GM23338 (cell line): ENCODE data around the gene NLK. TPM values are rescaled to one million over a fixed set of nuclear protein-coding genes. Genes with fewer than 3 reads are reported as not detected.
A peak's percentile ranks its signal among the peaks of the same experiment; 100 is the strongest.

ENCODE experiments used
- ATAC-seq: fragments of 200-7000 bp; cut with Tn5 transposase; 3 replicates; pipeline ENCODE4 v1.9.1; 2020
- DNase-seq: peaks from one replicate; pipeline ENCODE4 v3.0.0-alpha.2; 2015; ENCODE audit warnings: low spot score
- H2AFZ ChIP-seq: fragments of 200-600 bp; sonication (generic); 2 replicates; pipeline ENCODE4 v1.8.0; 2016; ENCODE audit warnings: antibody characterized with exemption, mild to moderate bottlenecking, moderate library complexity
- H3F3A ChIP-seq: fragments of 200-600 bp; sonication (generic); replicated peaks from 2 replicates; pipeline ENCODE4 v1.8.0; 2017; ENCODE audit warnings: antibody characterized with exemption, mixed run types, low read depth
- H3K27ac ChIP-seq: fragments of 200-600 bp; sonication (generic); 2 replicates; pipeline ENCODE4 v1.6.1; 2016; ENCODE audit warnings: low read depth
- H3K27me3 ChIP-seq: fragments of 200-600 bp; sonication (generic); 2 replicates; pipeline ENCODE4 v1.8.0; 2016; ENCODE audit warnings: mild to moderate bottlenecking, mixed run types, moderate library complexity; ENCODE audit not compliant: insufficient read depth
- H3K36me3 ChIP-seq: fragments of 200-600 bp; sonication (generic); 2 replicates; pipeline ENCODE4 v1.8.0; 2016; ENCODE audit warnings: mild to moderate bottlenecking; ENCODE audit not compliant: insufficient read depth
- H3K4me1 ChIP-seq: fragments of 200-600 bp; sonication (generic); 2 replicates; pipeline ENCODE4 v1.8.0; 2016; ENCODE audit warnings: mild to moderate bottlenecking, moderate library complexity; ENCODE audit not compliant: insufficient read depth
- H3K4me2 ChIP-seq: fragments of 200-600 bp; sonication (generic); 2 replicates; pipeline ENCODE4 v1.7.1; 2017; ENCODE audit warnings: mixed run types
- H3K4me3 ChIP-seq: fragments of 200-600 bp; sonication (generic); 2 replicates; pipeline ENCODE4 v1.6.1; 2016; ENCODE audit warnings: mixed run types
- H3K79me2 ChIP-seq: fragments of 200-600 bp; sonication (generic); replicated peaks from 2 replicates; pipeline ENCODE4 v1.8.0; 2017; ENCODE audit warnings: mild to moderate bottlenecking; ENCODE audit not compliant: insufficient read depth
- H3K9me2 ChIP-seq: fragments of 200-600 bp; sonication (generic); 2 replicates; pipeline ENCODE4 v1.8.0; 2017; ENCODE audit not compliant: insufficient read depth
- H4K20me1 ChIP-seq: fragments of 200-600 bp; sonication (generic); replicated peaks from 2 replicates; pipeline ENCODE4 v1.8.0; 2017; ENCODE audit warnings: mild to moderate bottlenecking; ENCODE audit not compliant: insufficient read depth
- H3K27ac Mint-ChIP-seq: 2 replicates; pipeline ENCODE4 v1.8.0; 2020; ENCODE audit warnings: inconsistent platforms, mild to moderate bottlenecking, moderate library complexity, mixed read lengths
- H3K27me3 Mint-ChIP-seq: 3 replicates; pipeline ENCODE4 v1.8.0; 2022; ENCODE audit warnings: low read depth, mild to moderate bottlenecking, moderate library complexity, mixed read lengths, inconsistent platforms; ENCODE audit not compliant: insufficient read depth, poor library complexity
- H3K36me3 Mint-ChIP-seq: 3 replicates; pipeline ENCODE4 v1.8.0; 2021; ENCODE audit warnings: low read depth, mild to moderate bottlenecking, inconsistent platforms, moderate library complexity, mixed read lengths
- H3K4me1 Mint-ChIP-seq: 3 replicates; pipeline ENCODE4 v1.8.0; 2020; ENCODE audit warnings: mild to moderate bottlenecking, inconsistent platforms, mixed read lengths
- H3K4me3 Mint-ChIP-seq: 3 replicates; pipeline ENCODE4 v1.8.0; 2021; ENCODE audit warnings: moderate library complexity, mild to moderate bottlenecking, inconsistent platforms, mixed read lengths
- H3K9me3 Mint-ChIP-seq: 3 replicates; pipeline ENCODE4 v1.8.0; 2020; ENCODE audit warnings: moderate library complexity, mild to moderate bottlenecking, inconsistent platforms, mixed read lengths
- CREB1 ChIP-seq: fragments of 250-450 bp; sonication (Bioruptor Pico); IDR thresholded peaks from 2 replicates; pipeline ENCODE4 v1.5.0; 2020; ENCODE audit warnings: low read depth, mild to moderate bottlenecking, moderate library complexity
- CTCF ChIP-seq, 2 experiments: fragments of 200-600 bp in 1 of 2; sonication (generic) in 1 of 2; conservative IDR thresholded peaks; 2 replicates each; pipeline versions ENCODE4 v1.5.1 to v1.6.1; 2016 to 2017; ENCODE audit warnings: antibody characterized with exemption in 2 of 2, low read depth in 2 of 2, mild to moderate bottlenecking in 2 of 2, moderate library complexity in 1 of 2
- ETS1 ChIP-seq: IDR thresholded peaks from 2 replicates; pipeline ENCODE4 v1.6.1; 2016; ENCODE audit warnings: antibody characterized with exemption
- EZH2 ChIP-seq: fragments of 200-600 bp; sonication (generic); IDR thresholded peaks from one replicate; pipeline ENCODE4 v1.8.0; 2017; ENCODE audit warnings: antibody characterized with exemption, mild to moderate bottlenecking, low read depth; ENCODE audit not compliant: unreplicated experiment
- JUNB ChIP-seq: IDR thresholded peaks from one replicate; pipeline ENCODE4 v1.6.1; 2016; ENCODE audit warnings: antibody characterized with exemption; ENCODE audit not compliant: unreplicated experiment
- NANOG ChIP-seq: IDR thresholded peaks from 2 replicates; pipeline ENCODE4 v1.6.1; 2016; ENCODE audit warnings: antibody characterized with exemption, borderline replicate concordance
- POLR2AphosphoS5 ChIP-seq: IDR thresholded peaks from 2 replicates; pipeline ENCODE4 v1.6.1; 2016; ENCODE audit warnings: antibody characterized with exemption, low read depth
- REST ChIP-seq: IDR thresholded peaks from one replicate; pipeline ENCODE4 v1.6.1; 2018; ENCODE audit warnings: antibody characterized with exemption; ENCODE audit not compliant: unreplicated experiment
- STAT1 ChIP-seq: IDR thresholded peaks from one replicate; pipeline ENCODE4 v1.6.1; 2016; ENCODE audit warnings: antibody characterized with exemption; ENCODE audit not compliant: unreplicated experiment
- ZNF462 ChIP-seq: fragments of 250-450 bp; sonication (Bioruptor Pico); IDR thresholded peaks from 2 replicates; pipeline ENCODE4 v1.5.0; 2020; ENCODE audit warnings: mild to moderate bottlenecking, moderate library complexity
- polyA plus RNA-seq: library from polyadenylated mRNA; unstranded; fragments of >200 nt; fragmentation: Nextera tagmentation; extraction: Ambion mirVana; gene quantifications from 2 replicates; pipeline ENCODE4 v1.2.1, GENCODE V29; 2016
- total RNA-seq: library from RNA; depleted of rRNA; stranded (reverse); fragments of >200 nt; shearing (Covaris generic); gene quantifications from 2 replicates; pipeline ENCODE4 v1.2.3, GENCODE V29; 2014

NLK gene
- total and polyA plus RNA-seq, 2 experiments from 2014 or later: 34.7 to 78.5 TPM

GRCh38 chr17:28117304-28117703 is 74.8 kb downstream of the NLK start (continued):
- TF ChIP-seq ZNF462 (CRISPR knock-in tag) (no peak), JUNB (no peak), CTCF (conservative IDR thresholded peaks at IDR 0.05; ENCODE audit: low read depth in 2 of 2) (no peak), CREB1 (no peak), POLR2AphosphoS5 (no peak), STAT1 (no peak), NANOG (no peak)

- Mint-ChIP-seq H3K9me3 (no peaks in the 10 kb centered on the region), H3K4me1 (peaks cover 46% of the 10 kb centered on the region), H3K4me3 (no peak overlapping the region), H3K27ac (peak overlapping the region; percentile 76), H3K27me3 (peaks cover 2% of the 10 kb centered on the region), H3K36me3 (peaks cover 5% of the 10 kb centered on the region; the same call in 1 of the 3 replicates)
- Histone ChIP-seq H3K9me2 (no peaks in the 10 kb centered on the region), H3K4me2 (no peak overlapping the region), H3K4me3 (no peak overlapping the region), H3K36me3 (peaks cover 2% of the 10 kb centered on the region; the same call in 1 of the 2 replicates), H3K79me2 (peaks cover 70% of the 10 kb centered on the region), H3K27ac (no peak overlapping the region; the same call in 1 of the 2 replicates), H2AFZ (no peak overlapping the region), H3K4me1 (peaks cover 46% of the 10 kb centered on the region), H3K27me3 (no peaks in the 10 kb centered on the region), H3F3A (no peaks in the 10 kb centered on the region), H4K20me1 (no peaks in the 10 kb centered on the region; the same call in 1 of the 2 replicates)
- DNase-seq: no peak
- no peak for ATAC-seq
- TF ChIP-seq POLR2AphosphoS5 (no peak), STAT1 (no peak), REST (no peak), EZH2 (no peak), NANOG (no peak), CREB1 (no peak), CTCF (conservative IDR thresholded peaks at IDR 0.05; ENCODE audit: low read depth in 2 of 2) (no peak), ETS1 (no peak)
These were observed 75.9 kb downstream of the NLK start for GRCh38 chr17:28118362-28118761.
